ENCODE measurements around the gene DKK1. TPM values are rescaled to one million over a fixed set of nuclear protein-coding genes. Genes with fewer than 3 reads are reported as not detected.

DKK1 gene
- total and polyA plus RNA-seq, 2 of the 4 experiments (the other 2 are of a cell fraction): 97.6 to 116 TPM

- Histone ChIP-seq H2BK15ac (ENCODE audit: low read depth, low read length) (0 out of 3 replicates have a peak overlapping the region, but pooled peaks have one; percentile 18), H3K4me2 (ENCODE audit: low read depth, low read length) (no peak overlapping the region), H4K8ac (ENCODE audit: low read depth in 2 of 2, low read length in 2 of 2) (peak overlapping the region; percentile 12 to 17; a peak in 1 of 4 replicates), H3K36me3 (ENCODE audit: control insufficient read depth, insufficient read depth, low read length) (no peaks in the 10 kb centered on the region), H3K27ac (ENCODE audit: insufficient read depth, low read length) (no peak overlapping the region), H2BK5ac (ENCODE audit: low read depth, low read length, poor library complexity, severe bottlenecking) (no peak overlapping the region), H3K27me3 (ENCODE audit: control insufficient read depth, insufficient read depth, low read length) (no peaks in the 10 kb centered on the region), H3K4me3 (ENCODE audit: insufficient read depth, low read depth, low read length) (no peak overlapping the region), H3K4me1 (ENCODE audit: control insufficient read depth, insufficient read depth, low read length) (no peaks in the 10 kb centered on the region; the same call in 1 of the 2 replicates), H3K23ac (ENCODE audit: low read depth, low read length) (no peak overlapping the region), H3K14ac (replicated peaks; ENCODE audit: low read depth, low read length) (peak overlapping the region; percentile 66; the same call in 1 of the 2 replicates), H2AK5ac (ENCODE audit: low read depth, low read length) (peak overlapping the region; percentile 69), H4K5ac (ENCODE audit: low read depth, low read length) (no peak overlapping the region), H2BK120ac (ENCODE audit: low read depth, low read length) (no peak overlapping the region), H2BK20ac (ENCODE audit: low read depth, low read length) (peak overlapping the region; percentile 40; the same call in 1 of the 2 replicates), H2AK9ac (replicated peaks; ENCODE audit: low read depth, low read length, poor library complexity) (no peak overlapping the region), H4K91ac (ENCODE audit: insufficient read depth, low read depth, low read length) (0 out of 2 replicates have a peak overlapping the region, but pooled peaks have one; percentile 29), H3K18ac (ENCODE audit: low read depth, low read length) (no peak overlapping the region), H3K9me1 (ENCODE audit: insufficient read depth, low read length) (no peaks in the 10 kb centered on the region; the same call in 1 of the 2 replicates), H3K9ac (ENCODE audit: low read depth, low read length) (no peak overlapping the region), H3K9me3 (ENCODE audit: control insufficient read depth, insufficient read depth, low read length) (no peaks in the 10 kb centered on the region), H4K20me1 (ENCODE audit: insufficient read depth, low read length) (no peaks in the 10 kb centered on the region), H3K79me1 (ENCODE audit: low read depth in 1 of 2, low read length in 2 of 2) (no peaks in the 10 kb centered on the region), H3K56ac (ENCODE audit: extremely low read depth, insufficient read depth, low read length) (no peak overlapping the region), H2AFZ (replicated peaks; ENCODE audit: low read length, poor library complexity) (peak overlapping the region; percentile 18), H3K4ac (ENCODE audit: low read depth, low read length) (peak overlapping the region; percentile 29; the same call in 1 of the 2 replicates)
- intact Hi-C loops (cut with micrococcal nuclease): no loop called here
- dilution Hi-C loops (cut with HindIII; ENCODE audit: low sequenced_read_pairs, unreplicated experiment): no loop called here
- 88% methylated on average over 1 of the region's 2 CpGs; no CpG with 5 or more reads in 1 of the 2 experiments for WGBS, 2 experiments (ENCODE audit: extremely low coverage in 2 of 2, insufficient read length in 1 of 2)
- no TSS peak for BruUV-seq (replicated peaks)
- CTCF ChIA-PET: interaction anchor here (1.1 kb wide), 1 partner anchor 163 kb away, joined by 3 read pairs; no protein-coding TSS in a partner anchor
- POLR2A ChIA-PET (ENCODE audit: unreplicated experiment): no interaction called here
- no peak for DNase-seq
- no peak for TF ChIP-seq CTCF (conservative IDR thresholded peaks at IDR 0.05; ENCODE audit: low read depth, low read length)
- TF ChIP-seq ELK1 (IDR thresholded peaks at IDR 0.05; ENCODE audit: borderline replicate concordance, low read depth, low read length): no peak
- no peak for TF ChIP-seq MAZ (IDR thresholded peaks at IDR 0.05; ENCODE audit: borderline replicate concordance, low read depth, low read length)
- no peak for TF ChIP-seq NFE2L2 (IDR thresholded peaks at IDR 0.05; ENCODE audit: low read depth, low read length)
- no peak for TF ChIP-seq MAFK (IDR thresholded peaks at IDR 0.05; ENCODE audit: low read depth, low read length)
- TF ChIP-seq FOS (IDR thresholded peaks at IDR 0.05; ENCODE audit: low read depth, low read length): no peak
- no peak for TF ChIP-seq MXI1 (IDR thresholded peaks at IDR 0.05; ENCODE audit: borderline replicate concordance, low read depth, low read length)
- TF ChIP-seq RCOR1 (IDR thresholded peaks at IDR 0.05; ENCODE audit: insufficient replicate concordance, low read length): no peak
- no peak for TF ChIP-seq CEBPB (IDR thresholded peaks at IDR 0.05; ENCODE audit: low read depth, low read length)
- TF ChIP-seq CHD1 (IDR thresholded peaks at IDR 0.05; ENCODE audit: low read depth, low read length): no peak
- no peak for TF ChIP-seq RFX5 (IDR thresholded peaks at IDR 0.05; ENCODE audit: low read depth, low read length)
- no peak for TF ChIP-seq BHLHE40 (IDR thresholded peaks at IDR 0.05; ENCODE audit: low read depth, low read length)
- in situ Hi-C loops (cut with MboI; ENCODE audit: low sequenced_read_pairs): no loop called here
- no peak for ATAC-seq (ENCODE audit: low read depth)
Observed at GRCh38 chr10:52326382-52326781, 12.3 kb downstream of the DKK1 start.

All from IMR-90 (cell line).